CD4-positive, alpha-beta T cell treated with Interleukin-4 for 1 hour (primary cell): ENCODE measurements around the gene BAG2.

Experiments used
- DNase-seq, 2 donors: peaks; one replicate each; pipeline ENCODE4 v3.0.0-alpha.2; 2020 to 2022

The BAG2 gene

DNA sequence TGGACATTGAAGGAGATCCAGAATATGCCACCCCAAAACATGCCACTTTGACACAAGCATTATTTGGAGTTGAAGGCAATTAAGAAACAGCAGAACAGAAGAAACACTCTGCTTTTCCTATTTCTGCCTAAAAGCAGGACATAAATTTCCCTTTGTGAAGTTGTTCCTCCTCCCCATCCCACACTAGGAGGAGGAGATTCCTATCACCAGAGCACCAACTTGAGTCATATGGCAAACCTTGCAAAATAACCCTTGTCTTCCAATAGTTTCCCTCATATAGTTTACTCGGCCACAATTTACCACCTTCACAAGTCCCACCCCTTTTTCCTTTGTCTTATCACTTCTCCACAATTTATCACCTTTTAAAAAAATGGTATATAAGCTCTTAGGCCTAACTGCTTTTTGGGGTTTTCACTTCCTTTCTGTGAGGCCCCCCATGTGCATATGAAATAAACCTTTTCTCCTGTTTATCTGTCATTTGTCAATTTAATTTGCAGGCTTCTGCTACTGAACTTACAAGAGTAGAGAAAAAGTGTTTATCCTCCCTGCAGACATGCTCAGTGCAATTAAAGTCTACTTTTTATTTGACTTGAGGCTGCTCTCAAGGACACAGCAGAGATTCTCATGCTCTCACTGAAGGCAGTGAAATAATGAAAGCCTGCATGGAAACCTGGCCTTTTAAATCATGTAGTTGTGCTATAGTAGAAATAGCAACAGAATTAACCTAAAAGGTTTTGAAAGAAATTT is 52.8 kb downstream of the BAG2 start:
- no peak for DNase-seq

DNA sequence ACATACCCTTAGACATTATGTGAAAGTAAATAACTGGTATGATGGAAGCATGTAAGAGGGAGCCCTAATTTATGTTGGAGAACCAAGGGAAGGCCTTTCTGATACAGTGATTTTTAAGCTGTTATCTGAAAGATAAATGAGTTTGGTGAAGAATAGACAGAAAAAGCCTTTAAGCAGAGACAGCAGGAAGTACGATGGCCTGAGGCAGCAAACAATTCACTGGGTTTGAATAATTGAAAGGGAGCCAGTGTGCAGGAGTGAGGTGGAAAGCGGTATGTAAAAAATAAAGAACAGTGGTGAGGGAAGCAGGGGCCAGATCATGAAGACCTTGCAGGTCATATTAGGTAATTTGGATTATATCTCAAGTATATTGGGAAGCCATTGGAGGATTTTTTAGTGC is 54.1 kb downstream of the BAG2 start:
- DNase-seq, result no peak
